Measurements from ENCODE around the gene HS3ST5.
A peak's percentile ranks its signal among the peaks of the same experiment; 100 is the strongest.

The HS3ST5 gene

GRCh38 chr6:114064862-114065261 lies 278.0 kb downstream of the HS3ST5 start:
- Histone ChIP-seq H3K27me3 (ENCODE audit: low read depth, low read length) (no peaks in the 10 kb centered on the region), H4K20me1 (ENCODE audit: insufficient read depth, low read length) (no peaks in the 10 kb centered on the region), H3K27ac (ENCODE audit: low read length) (no peak overlapping the region), H3K79me2 (ENCODE audit: low read length) (no peaks in the 10 kb centered on the region), H3K9ac (ENCODE audit: low read length) (no peak overlapping the region), H2AFZ (ENCODE audit: low read depth, low read length) (no peak overlapping the region), H3K9me3 (ENCODE audit: insufficient read depth, low read length) (no peaks in the 10 kb centered on the region), H3K4me1 (ENCODE audit: low read length) (peaks cover 13% of the 10 kb centered on the region), H3K4me2 (ENCODE audit: low read length) (0 out of 2 replicates have a peak overlapping the region, but pooled peaks have one; percentile 33), H3K36me3 (replicated peaks; ENCODE audit: low read depth, low read length) (no peaks in the 10 kb centered on the region), H3K4me3 (ENCODE audit: low read length) (no peak overlapping the region)
- TF ChIP-seq CTCF (IDR thresholded peaks at IDR 0.05; ENCODE audit: low read depth, low read length) (no peak), EZH2phosphoT487 (IDR thresholded peaks at IDR 0.05; ENCODE audit: low read depth) (no peak)

- peaks cover 13% of the 10 kb centered on the region for H3K4me1 ChIP-seq (ENCODE audit: low read length)
- H4K20me1 ChIP-seq (ENCODE audit: insufficient read depth, low read length), result no peaks in the 10 kb centered on the region
- no peak overlapping the region for H3K4me2 ChIP-seq (ENCODE audit: low read length)
- no peak overlapping the region for H3K27ac ChIP-seq (ENCODE audit: low read length)
- H2AFZ ChIP-seq (ENCODE audit: low read depth, low read length), result no peak overlapping the region
- no peak overlapping the region for H3K4me3 ChIP-seq (ENCODE audit: low read length)
- TF ChIP-seq CTCF (IDR thresholded peaks at IDR 0.05; ENCODE audit: low read depth, low read length) (no peak), EZH2phosphoT487 (IDR thresholded peaks at IDR 0.05; ENCODE audit: low read depth) (no peak)
- H3K36me3 ChIP-seq (replicated peaks; ENCODE audit: low read depth, low read length), result no peaks in the 10 kb centered on the region
- H3K79me2 ChIP-seq (ENCODE audit: low read length), result no peaks in the 10 kb centered on the region
- no peaks in the 10 kb centered on the region for H3K9me3 ChIP-seq (ENCODE audit: insufficient read depth, low read length)
- H3K27me3 ChIP-seq (ENCODE audit: low read depth, low read length), result no peaks in the 10 kb centered on the region
- no peak overlapping the region for H3K9ac ChIP-seq (ENCODE audit: low read length)
Observed at GRCh38 chr6:114063956-114064355, 278.9 kb downstream of the HS3ST5 start.

GRCh38 chr6:114062199-114062598 lies 280.6 kb downstream of the HS3ST5 start:
- no peak overlapping the region for H3K27ac ChIP-seq (ENCODE audit: low read length)
- no peak overlapping the region for H3K9ac ChIP-seq (ENCODE audit: low read length)
- H3K4me3 ChIP-seq (ENCODE audit: low read length), result no peak overlapping the region
- H4K20me1 ChIP-seq (ENCODE audit: insufficient read depth, low read length), result no peaks in the 10 kb centered on the region
- no peak for TF ChIP-seq CTCF (IDR thresholded peaks at IDR 0.05; ENCODE audit: low read depth, low read length)
- no peak for TF ChIP-seq EZH2phosphoT487 (IDR thresholded peaks at IDR 0.05; ENCODE audit: low read depth)
- no peaks in the 10 kb centered on the region for H3K79me2 ChIP-seq (ENCODE audit: low read length)
- no peak overlapping the region for H2AFZ ChIP-seq (ENCODE audit: low read depth, low read length)
- no peaks in the 10 kb centered on the region for H3K27me3 ChIP-seq (ENCODE audit: low read depth, low read length)
- no peak overlapping the region for H3K4me2 ChIP-seq (ENCODE audit: low read length)
- no peaks in the 10 kb centered on the region for H3K9me3 ChIP-seq (ENCODE audit: insufficient read depth, low read length)
- H3K36me3 ChIP-seq (replicated peaks; ENCODE audit: low read depth, low read length), result no peaks in the 10 kb centered on the region
- H3K4me1 ChIP-seq (ENCODE audit: low read length), result peaks cover 13% of the 10 kb centered on the region

- Histone ChIP-seq H3K4me1 (ENCODE audit: low read length) (peaks cover 13% of the 10 kb centered on the region), H3K27ac (ENCODE audit: low read length) (no peak overlapping the region), H3K36me3 (replicated peaks; ENCODE audit: low read depth, low read length) (no peaks in the 10 kb centered on the region), H3K4me2 (ENCODE audit: low read length) (no peak overlapping the region), H2AFZ (ENCODE audit: low read depth, low read length) (no peak overlapping the region), H3K4me3 (ENCODE audit: low read length) (no peak overlapping the region), H3K27me3 (ENCODE audit: low read depth, low read length) (no peaks in the 10 kb centered on the region), H3K9ac (ENCODE audit: low read length) (no peak overlapping the region), H3K79me2 (ENCODE audit: low read length) (no peaks in the 10 kb centered on the region), H4K20me1 (ENCODE audit: insufficient read depth, low read length) (no peaks in the 10 kb centered on the region), H3K9me3 (ENCODE audit: insufficient read depth, low read length) (no peaks in the 10 kb centered on the region)
- TF ChIP-seq EZH2phosphoT487 (IDR thresholded peaks at IDR 0.05; ENCODE audit: low read depth) (no peak), CTCF (IDR thresholded peaks at IDR 0.05; ENCODE audit: low read depth, low read length) (no peak)
Observed at GRCh38 chr6:114061741-114062140, 281.1 kb downstream of the HS3ST5 start.

All from OCI-LY3 (cell line).